Measurements from ENCODE around the gene TMOD3. TPM values are rescaled to one million over a fixed set of nuclear protein-coding genes. Genes with fewer than 3 reads are reported as not detected.

TMOD3 gene
- total RNA-seq, 2 donors from 2014 or later = 68.4 to 78.6 TPM

DNA sequence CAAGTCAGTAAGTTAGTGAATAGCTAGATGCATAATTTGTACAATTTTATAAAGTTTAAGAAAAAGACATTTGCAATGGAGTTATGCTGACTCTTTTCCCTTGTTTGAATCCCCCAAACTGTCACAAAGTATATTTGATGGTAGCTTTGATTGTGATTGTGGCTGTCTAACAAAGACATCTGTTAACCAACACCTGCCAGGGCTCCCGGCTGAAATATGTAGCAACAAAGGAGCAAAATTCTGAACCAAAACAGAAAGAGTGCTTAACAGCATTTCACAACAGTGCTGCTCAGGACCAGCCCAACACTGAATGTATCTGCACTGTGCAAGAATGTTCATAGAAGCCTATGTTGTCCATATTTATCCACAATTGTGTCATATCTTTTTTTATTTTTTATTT lies 102.7 kb downstream of the TMOD3 start:
- H3K9ac ChIP-seq (ENCODE audit: low read depth in 2 of 2, low read length in 2 of 2) = no peak overlapping the region
- intact Hi-C loops (cut with DNase I) = no loop called here
- H3K36me3 ChIP-seq = no peaks in the 10 kb centered on the region

DNA sequence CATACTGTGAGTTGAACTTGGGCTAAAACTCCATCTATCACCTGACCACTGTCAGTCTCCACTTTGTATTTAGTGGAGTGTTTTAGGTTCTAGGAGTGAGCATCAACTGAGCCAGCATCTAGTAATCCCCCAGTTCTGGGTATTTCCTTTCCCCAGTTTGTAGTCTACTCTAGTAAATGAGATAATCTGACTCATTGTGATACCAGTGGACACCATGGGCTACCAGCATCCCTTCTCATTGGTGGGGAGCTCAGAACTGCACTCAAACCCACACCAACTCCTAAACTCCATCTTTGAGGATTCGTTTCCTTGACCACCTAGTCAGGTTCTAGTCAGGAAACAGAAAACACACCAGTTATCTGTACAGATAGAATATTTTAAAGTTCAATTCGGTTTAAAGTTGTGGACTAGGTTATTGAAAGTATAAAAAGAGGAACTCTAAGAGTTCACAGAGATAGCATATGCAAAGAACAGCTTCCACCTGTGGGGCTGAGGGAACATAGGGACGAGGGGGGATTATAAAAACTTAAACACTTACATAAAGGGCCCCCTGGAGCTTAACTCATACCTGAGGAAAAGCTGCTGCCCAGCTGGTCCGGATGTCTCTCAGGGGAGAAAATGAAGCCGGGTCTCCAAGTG lies 106.1 kb downstream of the TMOD3 start:
- no peaks in the 10 kb centered on the region for H3K4me1 ChIP-seq
- TF ChIP-seq, protein P1, sequence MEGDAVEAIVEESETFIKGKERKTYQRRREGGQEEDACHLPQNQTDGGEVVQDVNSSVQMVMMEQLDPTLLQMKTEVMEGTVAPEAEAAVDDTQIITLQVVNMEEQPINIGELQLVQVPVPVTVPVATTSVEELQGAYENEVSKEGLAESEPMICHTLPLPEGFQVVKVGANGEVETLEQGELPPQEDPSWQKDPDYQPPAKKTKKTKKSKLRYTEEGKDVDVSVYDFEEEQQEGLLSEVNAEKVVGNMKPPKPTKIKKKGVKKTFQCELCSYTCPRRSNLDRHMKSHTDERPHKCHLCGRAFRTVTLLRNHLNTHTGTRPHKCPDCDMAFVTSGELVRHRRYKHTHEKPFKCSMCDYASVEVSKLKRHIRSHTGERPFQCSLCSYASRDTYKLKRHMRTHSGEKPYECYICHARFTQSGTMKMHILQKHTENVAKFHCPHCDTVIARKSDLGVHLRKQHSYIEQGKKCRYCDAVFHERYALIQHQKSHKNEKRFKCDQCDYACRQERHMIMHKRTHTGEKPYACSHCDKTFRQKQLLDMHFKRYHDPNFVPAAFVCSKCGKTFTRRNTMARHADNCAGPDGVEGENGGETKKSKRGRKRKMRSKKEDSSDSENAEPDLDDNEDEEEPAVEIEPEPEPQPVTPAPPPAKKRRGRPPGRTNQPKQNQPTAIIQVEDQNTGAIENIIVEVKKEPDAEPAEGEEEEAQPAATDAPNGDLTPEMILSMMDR (IDR thresholded peaks at IDR 0.05) = no peak
- intact Hi-C loops (cut with DNase I) = no loop called here
- no peak overlapping the region for H3K27ac ChIP-seq
- H3K9ac ChIP-seq (ENCODE audit: low read depth in 2 of 2, low read length in 2 of 2) = no peak overlapping the region
- no peaks in the 10 kb centered on the region for H3K36me3 ChIP-seq
- H3K27me3 ChIP-seq = no peaks in the 10 kb centered on the region
- no peak for DNase-seq
- no peaks in the 10 kb centered on the region for H3K9me3 ChIP-seq
- no peak overlapping the region for H3K4me3 ChIP-seq

More for the DNA sequence above, 102.7 kb downstream of the TMOD3 start:
- H3K9me3 ChIP-seq = no peaks in the 10 kb centered on the region
- no peak overlapping the region for H3K4me3 ChIP-seq
- H3K27ac ChIP-seq = no peak overlapping the region
- DNase-seq = no peak
- TF ChIP-seq, protein P1 (IDR thresholded peaks at IDR 0.05) = no peak
- no peaks in the 10 kb centered on the region for H3K27me3 ChIP-seq
- no peaks in the 10 kb centered on the region for H3K4me1 ChIP-seq

GRCh38 chr15:51936105-51936478 lies 106.6 kb downstream of the TMOD3 start:
- no peaks in the 10 kb centered on the region for H3K4me1 ChIP-seq
- H3K27me3 ChIP-seq = no peaks in the 10 kb centered on the region
- no peak overlapping the region for H3K27ac ChIP-seq
- no peak overlapping the region for H3K4me3 ChIP-seq
- no peaks in the 10 kb centered on the region for H3K36me3 ChIP-seq
- TF ChIP-seq, protein P1 (IDR thresholded peaks at IDR 0.05) = no peak
- H3K9me3 ChIP-seq = no peaks in the 10 kb centered on the region
- intact Hi-C loops (cut with DNase I) = no loop called here
- no peak overlapping the region for H3K9ac ChIP-seq (ENCODE audit: low read depth in 2 of 2, low read length in 2 of 2)
- DNase-seq = no peak

GRCh38 chr15:51938286-51938685 lies 108.8 kb downstream of the TMOD3 start:
- DNase-seq = no peak
- H3K36me3 ChIP-seq = no peaks in the 10 kb centered on the region
- intact Hi-C loops (cut with DNase I) = no loop called here

DNA sequence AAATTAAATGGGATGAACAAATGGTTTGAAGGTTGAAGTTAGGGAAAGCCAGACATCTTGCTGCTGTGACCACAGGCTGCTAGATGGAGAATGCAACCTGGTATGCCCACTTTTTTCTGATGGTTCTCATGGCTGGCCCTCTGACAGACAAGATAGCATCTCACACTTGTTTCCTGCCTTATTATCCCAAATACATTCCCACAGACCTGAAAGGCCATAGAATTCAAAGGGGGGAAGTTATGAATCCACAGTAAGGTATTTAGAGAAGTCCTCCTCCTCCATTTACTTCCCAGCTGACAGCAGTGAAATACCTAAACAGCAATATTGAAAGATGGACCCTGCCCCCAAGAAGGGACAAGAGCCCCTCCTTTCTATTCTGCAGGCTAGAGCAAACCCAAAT lies 109.8 kb downstream of the TMOD3 start:
- no peak overlapping the region for H3K4me3 ChIP-seq
- intact Hi-C loops (cut with DNase I) = no loop called here
- TF ChIP-seq, protein P1 (IDR thresholded peaks at IDR 0.05) = no peak
- no peak overlapping the region for H3K27ac ChIP-seq
- no peaks in the 10 kb centered on the region for H3K36me3 ChIP-seq
- no peaks in the 10 kb centered on the region for H3K4me1 ChIP-seq
- no peaks in the 10 kb centered on the region for H3K27me3 ChIP-seq
- H3K9me3 ChIP-seq = no peaks in the 10 kb centered on the region
- no peak overlapping the region for H3K9ac ChIP-seq (ENCODE audit: low read depth in 2 of 2, low read length in 2 of 2)
- DNase-seq = no peak

More at GRCh38 chr15:51938286-51938685, 108.8 kb downstream of the TMOD3 start:
- TF ChIP-seq, protein P1 (IDR thresholded peaks at IDR 0.05) = no peak
- Histone ChIP-seq H3K9me3 (no peaks in the 10 kb centered on the region), H3K9ac (ENCODE audit: low read depth in 2 of 2, low read length in 2 of 2) (no peak overlapping the region), H3K27me3 (no peaks in the 10 kb centered on the region), H3K27ac (no peak overlapping the region), H3K4me1 (no peaks in the 10 kb centered on the region), H3K4me3 (no peak overlapping the region)
